ENCODE results near the gene TMED6. TPM values are rescaled to one million over a fixed set of nuclear protein-coding genes. Genes with fewer than 3 reads are reported as not detected.
A peak's percentile ranks its signal among the peaks of the same experiment; 100 is the strongest.

The TMED6 gene
- total and polyA plus RNA-seq, 12 donors, result 0.32 to 0.41 (median 0.37) TPM; not detected in 7

DNA sequence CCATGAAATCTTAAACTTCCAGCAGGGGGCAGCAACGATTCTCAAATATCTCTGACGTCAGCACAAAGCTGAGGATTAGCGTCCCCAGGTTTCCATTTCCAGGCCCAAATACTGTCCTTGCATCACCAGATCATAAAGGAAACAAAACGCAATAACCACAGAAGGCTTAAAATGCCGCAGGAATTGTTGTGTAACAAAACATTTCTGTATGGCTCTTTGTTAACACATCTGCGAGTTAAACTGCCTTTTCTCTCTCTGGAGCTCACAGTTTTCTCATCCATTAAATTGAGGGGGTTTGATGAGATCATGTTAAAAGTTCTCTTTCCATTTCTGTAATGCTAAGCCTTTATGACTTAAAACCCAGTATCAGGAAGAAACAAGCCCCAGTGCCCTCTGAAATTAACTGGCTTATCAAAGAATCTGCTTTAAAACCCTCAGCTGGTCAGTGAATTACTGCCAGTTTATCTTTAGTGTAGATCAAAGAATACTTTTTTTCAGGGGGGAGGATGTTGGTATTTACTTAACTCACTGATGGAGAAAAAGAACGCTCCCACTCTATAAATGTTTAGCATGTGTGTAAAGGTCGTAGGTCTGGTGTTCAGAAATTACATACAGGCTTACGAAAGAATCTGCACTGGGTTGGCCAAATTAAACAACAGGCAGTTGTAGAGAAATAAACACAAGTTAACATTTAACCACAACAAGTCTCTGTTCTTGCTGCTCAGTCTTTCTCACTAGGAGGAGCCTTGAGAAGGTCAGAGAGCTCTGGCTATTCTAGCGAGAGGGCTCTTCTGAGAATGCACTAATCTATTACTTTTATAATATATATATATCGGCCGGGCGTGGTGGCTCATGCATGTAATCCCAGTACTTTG, 44.8 kb upstream of the TMED6 start:
- H3K4me3 ChIP-seq, result no peak overlapping the region
- 42 to 49% methylated on average over 13 of the region's 13 CpGs for WGBS, 2 donors
- TF ChIP-seq CTCF (IDR thresholded peaks at IDR 0.05), result peak in 7 of 9 donors; percentile 65 to 82 (median 74)

DNA sequence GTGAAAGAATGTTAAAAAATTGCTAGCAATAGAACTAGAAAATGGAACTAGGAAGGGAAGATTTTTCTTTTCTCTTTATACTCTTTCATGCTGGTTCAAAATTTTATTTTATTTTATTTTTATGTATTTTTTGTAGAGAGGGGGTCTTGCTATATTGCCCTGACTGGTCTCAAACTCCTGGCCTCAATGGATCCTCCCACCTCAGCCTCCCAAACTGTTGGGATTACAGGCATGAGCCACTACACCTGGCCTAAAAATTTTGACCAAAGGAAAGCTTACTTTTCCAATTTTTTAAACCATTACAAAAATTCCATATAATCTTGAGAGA, 44.2 kb upstream of the TMED6 start:
- H3K4me1 ChIP-seq, result peaks cover 7 to 46% (median 26%) of the 10 kb centered on the region in 9 donors
- DNase-seq, result no peak
- H3K36me3 ChIP-seq, result no peaks in the 10 kb centered on the region
- peak in 2 of 9 donors; percentile 59 to 64 for TF ChIP-seq CTCF (IDR thresholded peaks at IDR 0.05)
- H3K27me3 ChIP-seq, result no peaks in the 10 kb centered on the region
- no peaks in the 10 kb centered on the region for H3K9me3 ChIP-seq
- H3K27ac ChIP-seq, result peak overlapping the region in 7 of 10 donors; percentile 69 to 82 (median 77)
- no peak for ATAC-seq
- intact Hi-C loops (cut with DNase I), result loop anchor here (2.0 to 10.0 kb wide), 11 partner anchors 69 to 361 kb away; partner anchors contain the start of genes NFAT5 (in 6 of the 10) and NOB1 (in 4 of the 10)
- no peak overlapping the region for H3K4me3 ChIP-seq

More for the DNA sequence above, 44.8 kb upstream of the TMED6 start:
- no peaks in the 10 kb centered on the region for H3K9me3 ChIP-seq
- peak in 7 of 8 donors; percentile 40 to 66 (median 45) for ATAC-seq
- intact Hi-C loops (cut with DNase I), result loop anchor here (2.0 to 10.0 kb wide), 11 partner anchors 68 to 361 kb away; partner anchors contain the start of genes NFAT5 (in 6 of the 10) and NOB1 (in 4 of the 10)
- no peaks in the 10 kb centered on the region for H3K27me3 ChIP-seq
- peaks cover 7 to 46% (median 26%) of the 10 kb centered on the region in 9 donors for H3K4me1 ChIP-seq
- peak overlapping the region in 9 of 10 donors; percentile 57 to 82 (median 77) for H3K27ac ChIP-seq
- peak in 1 of 2 donors; percentile 84 for DNase-seq
- H3K36me3 ChIP-seq, result no peaks in the 10 kb centered on the region

DNA sequence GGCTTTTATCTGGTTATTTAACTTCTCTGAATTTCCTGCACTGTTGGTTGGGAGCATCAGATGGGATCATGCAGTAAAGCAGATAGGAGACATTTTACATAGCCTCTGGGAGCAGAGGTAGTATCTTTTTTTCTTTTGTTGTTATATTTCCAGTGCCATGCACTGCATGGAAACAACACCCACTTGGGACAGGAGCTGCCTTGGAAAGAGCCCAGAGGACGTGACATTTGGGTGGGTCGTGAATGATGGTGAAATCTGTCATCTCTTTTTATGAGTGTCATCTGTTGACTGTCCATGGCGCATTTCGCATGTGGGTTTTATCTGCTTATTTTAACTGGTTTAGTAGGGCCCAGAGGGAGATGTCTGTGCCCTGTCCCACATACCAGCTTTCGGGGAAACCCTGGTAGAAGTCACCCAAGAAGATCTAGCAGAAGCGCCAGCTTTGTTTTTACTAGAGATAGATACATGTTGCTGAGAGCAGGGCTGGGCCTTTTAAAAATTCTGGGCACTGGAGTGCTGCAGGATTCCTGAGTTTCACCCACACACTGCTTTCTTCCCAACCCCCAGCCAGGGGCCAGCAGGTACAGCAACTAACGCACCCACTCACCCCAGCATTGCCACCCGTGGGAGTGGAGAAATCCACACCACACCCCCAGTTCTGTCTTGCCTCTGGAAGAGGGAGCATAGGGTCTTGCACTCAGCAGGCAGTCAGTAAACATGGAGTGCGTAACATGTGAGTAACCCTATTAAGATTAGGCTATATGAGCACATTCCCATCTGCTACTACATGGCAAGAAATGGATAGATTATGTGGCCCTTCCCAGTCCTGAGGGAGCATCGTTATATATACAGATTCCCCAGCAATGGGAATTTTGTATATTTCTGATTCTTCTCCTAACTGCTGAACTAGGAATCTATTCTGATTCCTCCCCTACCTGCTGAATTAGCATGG, 42.6 kb upstream of the TMED6 start:
- no peak overlapping the region for H3K4me3 ChIP-seq
- peaks cover 7 to 46% (median 26%) of the 10 kb centered on the region in 9 donors for H3K4me1 ChIP-seq
- peak in 5 of 8 donors; percentile 6 to 61 (median 54) for ATAC-seq
- intact Hi-C loops (cut with DNase I), result loop anchor here in 3 of 10 donors (10.0 kb wide), 4 partner anchors 71 to 361 kb away; partner anchors contain the start of gene NOB1 (in 1 of the 3)
- H3K9me3 ChIP-seq, result no peaks in the 10 kb centered on the region
- H3K36me3 ChIP-seq, result no peaks in the 10 kb centered on the region
- no peak for TF ChIP-seq CTCF (IDR thresholded peaks at IDR 0.05)
- WGBS, 2 donors, result 52 to 57% methylated on average over 10 of the region's 10 CpGs
- DNase-seq, result no peak
- no peaks in the 10 kb centered on the region for H3K27me3 ChIP-seq
- H3K27ac ChIP-seq, result peak overlapping the region in 8 of 10 donors; percentile 39 to 75 (median 60)
